LoVo (cell line): Measurements from ENCODE around the gene SUPT5H.

Experiments used
- DNase-seq: peaks from one replicate; pipeline ENCODE4 v3.0.0-alpha.2; 2016; ENCODE audit warnings: low spot score

The SUPT5H gene

DNA sequence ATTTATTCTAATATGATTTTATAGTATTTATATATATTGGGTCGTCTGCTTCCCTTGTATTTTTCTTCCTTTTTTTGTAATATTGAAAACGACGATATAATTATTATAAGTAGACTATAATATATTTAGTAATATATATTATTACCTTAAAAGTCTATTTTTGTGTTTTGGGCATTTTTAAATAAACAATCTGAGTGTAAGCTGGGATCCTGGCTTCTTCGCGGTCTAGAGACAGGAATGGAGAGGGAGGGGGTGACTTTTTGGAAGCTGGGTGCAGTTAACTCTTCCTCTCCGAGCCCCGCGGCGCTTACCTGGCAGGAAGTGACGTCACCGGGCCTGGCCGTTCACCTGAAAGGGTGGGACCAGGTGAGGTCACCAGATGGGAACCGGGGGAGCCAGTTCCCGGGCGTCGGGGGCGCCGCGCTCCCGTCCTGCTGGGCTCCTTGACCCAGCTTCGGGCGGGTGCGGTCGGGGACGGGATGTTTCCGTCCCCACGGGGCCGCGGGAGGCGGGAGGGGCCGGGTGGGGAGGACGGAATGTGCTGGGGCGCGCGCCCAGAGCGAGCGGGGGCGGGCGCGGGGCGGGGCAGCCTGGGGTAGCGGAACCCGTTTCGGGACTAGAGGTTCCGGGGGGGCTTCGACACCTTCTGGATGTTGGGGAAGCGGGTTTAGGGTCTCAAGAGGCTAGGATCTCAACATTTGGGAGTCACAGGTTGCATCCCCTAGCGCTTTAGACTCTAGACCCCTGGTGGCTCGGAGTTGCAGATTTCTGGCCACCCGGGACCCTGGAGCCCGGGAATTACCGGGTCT, 36.0 kb upstream of the SUPT5H start:
- DNase-seq, result peak; percentile 92

DNA sequence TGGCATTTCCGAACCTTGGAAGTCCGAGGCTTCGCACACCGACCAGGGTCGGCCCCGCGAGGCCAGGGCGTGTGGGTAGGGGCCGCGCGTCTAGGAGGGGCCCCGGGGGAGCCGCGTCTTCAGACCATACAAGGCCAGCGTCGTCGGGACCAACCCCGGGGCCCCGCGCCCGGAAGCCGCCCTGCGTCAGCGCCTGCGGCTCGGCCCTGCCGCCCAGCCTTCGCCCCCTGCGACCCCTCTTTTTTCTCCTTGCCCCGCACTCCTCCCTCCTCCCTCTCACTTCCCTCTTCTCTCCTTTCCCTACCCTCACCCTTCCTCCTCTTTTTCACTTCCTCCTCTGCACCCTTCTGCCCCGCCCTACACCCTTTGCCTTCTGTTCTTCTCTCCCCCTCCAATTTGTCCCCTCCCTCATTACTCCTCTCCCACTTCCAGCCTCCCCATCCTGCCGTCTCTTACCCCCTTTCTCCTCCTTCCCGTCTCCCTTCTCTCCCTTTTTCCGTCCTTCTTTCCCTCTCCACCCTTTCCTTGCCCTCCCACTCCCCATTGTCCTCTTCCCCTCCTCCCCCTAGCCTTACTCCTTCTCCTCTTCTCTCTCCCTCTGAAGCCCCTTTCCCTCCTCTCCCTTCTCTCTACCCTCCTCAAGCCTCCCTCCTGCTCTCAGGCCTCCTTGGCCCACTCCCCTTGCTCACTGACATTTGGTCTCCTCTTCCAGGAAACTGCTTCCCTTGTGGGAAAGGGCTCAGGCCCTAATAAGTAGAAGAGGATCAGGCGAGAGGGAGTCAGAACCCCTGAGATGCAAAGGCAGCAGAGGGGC, 35.2 kb upstream of the SUPT5H start:
- peak; percentile 41 for DNase-seq

DNA sequence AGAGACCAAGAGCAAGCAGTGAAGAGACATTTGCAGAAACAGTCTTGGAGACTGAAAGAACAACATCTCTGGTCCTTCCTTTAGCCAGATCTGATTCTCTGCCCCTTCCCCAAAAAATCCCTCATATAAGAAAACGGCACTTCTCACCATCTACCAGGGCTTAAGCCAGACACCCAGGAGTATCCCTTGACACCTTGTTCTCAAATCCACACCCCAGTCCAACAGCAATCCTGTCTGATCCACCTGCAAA, 34.6 kb upstream of the SUPT5H start:
- no peak for DNase-seq

DNA sequence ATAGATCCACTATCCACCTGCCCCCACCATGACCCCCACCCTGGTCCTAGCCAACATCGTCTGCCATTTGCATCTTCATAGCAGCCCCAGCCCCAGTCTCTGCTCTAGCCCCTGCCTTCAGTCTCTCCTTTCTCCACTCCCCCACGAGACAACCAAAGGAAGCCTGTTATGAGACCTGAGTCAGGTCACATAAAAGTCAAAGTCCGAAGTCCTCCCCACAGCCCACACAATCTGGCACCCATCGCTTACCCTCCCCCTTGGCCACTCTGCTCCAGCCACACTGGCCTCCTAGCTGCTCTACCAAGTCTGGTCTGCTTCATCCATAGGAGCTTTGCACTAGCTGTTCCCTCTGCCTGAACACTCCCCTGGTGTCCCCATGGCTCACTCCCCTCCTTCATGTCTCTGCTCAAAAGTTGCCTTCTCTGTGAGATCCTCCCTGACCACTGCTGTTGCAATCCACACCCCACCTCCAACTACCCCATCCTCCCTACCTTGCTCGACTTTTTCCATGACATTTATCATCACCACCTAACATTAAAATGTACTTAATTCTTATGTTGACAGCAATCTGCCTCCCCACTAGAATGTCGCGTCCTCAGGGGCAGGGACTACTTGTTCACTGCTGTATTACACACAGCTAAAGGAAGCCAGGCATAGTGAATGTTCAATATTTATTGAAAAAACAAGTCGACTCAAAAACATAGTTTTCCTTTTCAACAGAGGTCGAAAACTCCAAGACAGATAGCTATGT, 34.1 kb upstream of the SUPT5H start:
- peak; percentile 70 for DNase-seq

DNA sequence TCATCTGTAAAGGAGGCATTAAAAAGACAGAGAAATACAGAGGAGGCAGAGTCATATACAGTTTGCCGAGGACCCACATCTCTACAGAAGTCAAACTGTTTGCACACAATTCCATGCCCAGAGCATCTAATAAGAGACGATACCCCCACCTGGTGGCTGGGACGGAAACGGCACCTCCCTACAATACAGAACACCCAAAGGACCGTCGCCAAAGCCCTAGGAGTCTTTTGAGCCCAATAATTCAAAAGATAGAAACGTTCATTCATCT, 33.6 kb upstream of the SUPT5H start:
- peak; percentile 88 for DNase-seq

DNA sequence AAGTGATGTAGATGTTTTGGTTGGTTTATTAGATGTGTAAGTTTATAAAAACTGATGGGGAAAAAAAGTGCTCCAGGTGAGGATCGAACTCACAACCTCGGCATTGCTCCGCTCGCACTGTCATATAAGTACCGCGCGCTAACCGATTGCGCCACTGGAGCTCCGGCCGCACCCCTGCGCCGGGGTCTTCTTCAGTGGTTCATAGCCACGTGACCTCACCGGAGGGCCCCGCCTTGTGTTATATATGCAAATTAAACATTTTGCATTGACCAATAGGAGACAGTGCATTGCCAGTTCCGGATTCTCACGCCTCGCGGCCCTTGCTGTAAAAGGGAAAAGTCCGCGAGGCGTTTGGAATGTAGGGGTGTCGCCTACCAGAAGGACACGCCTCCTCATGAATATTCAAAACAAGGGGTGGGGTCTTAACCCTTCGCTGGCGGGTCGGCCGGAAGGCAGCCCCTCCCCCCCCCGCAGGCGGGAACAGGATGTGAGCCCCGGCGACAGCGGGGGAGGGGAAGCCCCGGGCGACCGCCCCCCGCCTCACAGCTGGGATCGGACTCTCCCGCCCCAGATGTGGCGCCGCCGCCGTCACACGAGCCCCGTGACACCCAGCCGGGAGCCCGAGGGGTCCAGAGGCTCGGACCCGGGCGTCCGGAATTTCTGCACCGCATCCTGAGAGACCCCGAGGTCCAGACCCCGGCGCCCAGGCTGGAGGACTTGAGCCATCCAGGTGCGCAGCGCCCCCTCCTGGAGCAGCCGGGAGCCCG, 33.1 kb upstream of the SUPT5H start, which contains the start of gene PLEKHG2:
Gene PLEKHG2 (plus strand): TSS at position 570 of the 767 bp plus-strand sequence. CDS start 1,418 bp downstream, outside the sequence.
- DNase-seq, result peak; percentile 99

DNA sequence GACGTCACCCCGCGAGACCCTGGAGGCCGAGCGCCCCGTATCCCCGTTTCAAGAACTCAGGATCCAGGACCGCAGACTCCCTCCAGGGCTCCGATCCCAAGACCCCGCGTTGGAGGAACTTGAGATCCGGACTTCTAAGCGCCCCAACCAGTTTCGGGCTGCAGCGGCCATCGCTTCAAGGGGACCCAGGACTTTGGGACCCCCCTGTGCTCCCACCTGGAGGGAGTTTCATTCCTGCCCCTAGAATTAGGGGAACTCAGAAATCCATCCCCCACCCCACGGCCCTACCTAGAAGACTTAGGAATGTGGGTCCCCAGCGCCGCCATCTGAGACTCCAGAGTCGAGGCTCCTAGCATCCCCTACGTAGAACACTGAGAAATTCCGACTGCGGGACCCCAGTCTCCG, 32.5 kb upstream of the SUPT5H start:
- no peak for DNase-seq

DNA sequence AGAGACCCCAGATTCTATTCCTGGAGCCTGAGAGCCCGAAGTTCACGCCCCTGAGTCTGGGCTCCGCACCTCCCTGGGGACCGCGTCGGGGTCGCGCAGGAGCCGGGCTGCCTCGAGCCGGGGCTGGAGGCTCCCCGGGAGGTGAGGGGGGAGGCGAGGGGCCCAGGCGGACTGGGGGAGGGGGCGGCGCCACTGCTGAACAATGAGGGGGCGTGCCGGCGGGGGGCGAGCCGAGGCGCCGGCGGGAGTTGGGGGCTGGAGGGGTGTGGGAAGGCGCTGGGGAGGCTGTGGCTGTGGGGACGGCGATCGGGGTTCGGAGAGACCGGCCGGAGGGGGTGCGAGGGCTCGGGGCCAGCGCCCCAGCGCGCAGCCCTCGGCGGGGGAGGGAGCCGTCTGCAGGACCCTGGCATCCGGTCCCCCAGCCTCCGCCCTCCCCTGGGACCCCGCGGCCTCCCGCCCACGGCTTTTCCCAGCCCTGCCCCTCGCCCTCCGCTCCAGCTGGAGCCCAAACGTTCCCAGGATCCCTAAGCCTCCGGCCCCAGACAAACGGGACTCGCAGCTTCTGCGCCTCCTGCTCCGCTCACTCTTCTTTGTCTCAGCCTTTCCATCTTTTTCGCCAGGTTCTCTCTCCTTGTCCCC, 32.0 kb upstream of the SUPT5H start:
- no peak for DNase-seq

DNA sequence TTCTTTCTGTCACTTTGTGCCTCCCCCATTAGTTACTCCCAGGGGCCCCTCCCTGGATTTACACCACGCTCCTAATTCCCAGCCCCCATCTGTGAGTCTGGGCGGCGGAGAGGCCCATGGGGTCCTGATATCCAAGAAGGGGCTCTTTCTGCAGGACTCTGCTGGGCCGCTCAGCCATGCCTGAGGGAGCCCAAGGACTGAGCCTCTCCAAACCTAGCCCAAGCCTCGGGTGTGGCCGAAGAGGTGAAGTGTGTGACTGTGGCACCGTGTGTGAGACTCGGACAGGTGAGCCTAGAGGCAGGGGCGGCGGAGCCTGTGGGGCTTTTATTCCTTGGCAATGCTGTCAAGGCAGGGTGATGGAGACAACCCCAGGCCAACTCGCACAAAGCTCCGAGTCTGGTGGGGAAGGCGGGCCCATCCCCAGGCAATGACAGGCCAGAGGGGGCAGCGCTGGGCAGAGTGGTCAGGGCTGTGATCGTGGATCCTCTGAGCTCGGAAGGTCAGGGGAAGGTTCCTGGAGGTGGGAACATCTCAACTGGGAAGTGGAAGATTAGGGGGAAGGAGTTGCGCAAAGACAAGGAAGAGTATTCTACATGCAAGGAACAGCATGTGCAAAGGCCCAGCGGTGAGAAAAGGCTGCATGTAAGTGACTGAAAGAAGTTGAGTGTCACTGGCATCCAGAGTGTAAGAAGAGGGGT, 31.3 kb upstream of the SUPT5H start:
- DNase-seq, result no peak

DNA sequence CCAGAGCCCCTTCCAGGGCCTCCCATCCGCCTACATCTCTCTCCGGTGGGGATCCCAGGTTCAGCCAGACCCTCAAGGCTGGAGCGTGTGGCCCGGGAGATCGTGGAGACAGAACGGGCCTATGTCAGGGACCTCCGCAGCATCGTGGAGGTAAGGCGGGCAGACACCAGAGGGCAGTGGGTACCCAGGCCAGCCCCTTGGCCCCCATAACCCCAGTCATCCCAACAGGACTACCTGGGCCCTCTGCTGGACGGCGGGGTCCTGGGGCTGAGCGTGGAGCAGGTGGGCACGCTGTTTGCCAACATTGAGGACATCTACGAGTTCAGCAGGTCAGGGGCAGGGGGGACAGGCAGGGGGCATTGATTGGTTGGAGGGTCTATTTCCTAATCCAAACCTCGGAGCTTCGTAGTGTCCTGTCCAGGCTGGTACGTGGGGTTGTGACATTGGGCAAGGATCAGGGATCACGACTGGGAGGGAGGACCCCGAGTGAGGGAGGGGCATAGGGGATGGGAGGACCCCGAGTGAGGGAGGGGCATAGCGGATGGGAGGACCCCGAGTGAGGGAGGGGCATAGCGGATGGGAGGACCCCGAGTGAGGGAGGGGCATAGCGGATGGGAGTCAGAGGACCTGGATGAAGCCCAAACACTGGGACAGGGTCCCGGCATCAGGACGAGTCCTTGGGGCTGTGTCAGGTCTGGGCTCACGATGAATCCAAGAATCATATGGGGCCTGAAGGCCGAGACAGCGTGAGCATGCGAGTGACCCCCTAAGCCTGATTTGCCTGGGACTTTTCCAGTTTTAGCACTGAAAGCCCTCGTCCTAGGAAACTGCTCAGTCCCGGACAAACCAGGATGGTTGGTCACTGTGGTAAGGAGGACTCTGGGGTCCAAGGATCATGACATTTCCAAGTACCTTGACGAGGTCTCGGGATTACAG, 30.0 kb upstream of the SUPT5H start:
- no peak for DNase-seq

DNA sequence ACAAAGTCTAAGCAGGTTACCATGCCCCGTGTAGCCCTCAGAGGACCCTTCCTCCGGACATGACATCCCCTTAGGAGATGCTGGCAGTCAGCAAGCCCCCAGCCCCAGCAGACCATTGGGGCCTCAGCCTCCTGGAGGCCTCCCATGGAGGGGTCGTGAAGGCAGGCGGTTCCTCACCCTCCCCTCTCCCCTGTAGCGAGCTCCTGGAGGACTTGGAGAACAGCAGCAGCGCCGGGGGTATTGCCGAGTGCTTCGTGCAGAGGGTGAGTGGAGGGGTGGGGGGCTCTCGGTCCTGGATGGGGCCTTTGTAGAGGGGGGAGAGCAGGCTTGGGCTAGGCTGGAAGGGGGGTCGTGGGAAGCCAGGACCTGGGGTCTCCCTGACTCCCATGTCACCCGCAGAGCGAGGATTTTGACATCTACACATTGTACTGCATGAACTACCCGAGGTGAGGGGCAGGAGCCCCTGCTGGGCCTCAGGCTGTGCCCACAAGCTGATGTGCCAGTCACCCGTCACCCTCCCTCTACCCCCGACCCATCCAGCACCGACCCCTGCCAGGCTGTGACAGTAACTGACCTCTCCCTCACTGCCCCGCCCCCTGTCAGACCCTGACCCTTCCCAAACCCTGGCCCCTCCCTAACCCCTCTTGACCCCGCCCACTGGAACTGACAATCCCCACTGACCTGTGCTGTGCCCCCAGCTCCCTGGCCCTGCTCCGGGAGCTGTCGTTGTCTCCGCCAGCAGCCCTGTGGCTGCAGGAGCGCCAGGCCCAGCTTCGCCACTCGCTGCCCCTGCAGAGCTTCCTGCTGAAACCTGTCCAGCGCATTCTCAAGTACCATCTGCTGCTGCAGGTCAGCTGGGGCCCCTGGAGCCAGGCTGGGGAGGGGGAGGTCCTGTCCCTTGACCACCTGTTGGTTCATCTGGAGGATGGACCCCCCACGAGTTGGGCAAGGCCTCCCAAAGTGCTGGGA, 28.9 kb upstream of the SUPT5H start:
- DNase-seq, result no peak

DNA sequence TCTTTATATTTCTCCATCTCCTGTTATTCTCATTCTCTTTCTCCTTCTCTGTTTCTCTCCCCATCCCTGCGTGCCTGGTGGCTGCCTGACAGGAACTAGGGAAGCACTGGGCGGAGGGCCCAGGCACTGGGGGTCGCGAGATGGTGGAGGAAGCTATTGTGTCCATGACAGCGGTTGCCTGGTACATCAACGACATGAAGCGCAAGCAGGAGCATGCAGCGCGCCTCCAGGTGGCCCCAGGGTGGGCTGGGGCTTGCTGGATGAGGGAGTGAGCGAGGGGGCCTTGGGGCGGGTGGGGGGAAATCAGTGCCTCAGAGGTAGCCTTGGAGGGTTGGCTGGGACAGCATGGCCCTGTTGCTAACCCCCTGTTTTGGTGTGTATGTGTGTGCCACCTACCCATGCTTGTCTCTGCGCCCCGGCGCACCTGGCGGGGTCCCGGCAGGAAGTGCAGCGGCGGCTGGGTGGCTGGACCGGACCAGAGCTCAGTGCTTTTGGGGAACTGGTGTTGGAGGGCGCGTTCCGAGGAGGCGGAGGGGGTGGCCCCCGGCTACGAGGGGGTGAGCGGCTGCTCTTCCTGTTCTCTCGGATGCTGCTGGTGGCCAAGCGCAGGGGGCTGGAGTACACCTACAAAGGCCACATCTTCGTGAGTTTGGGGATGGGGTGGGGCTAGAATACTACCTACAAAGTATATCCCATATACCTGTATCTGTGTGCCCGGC, 27.8 kb upstream of the SUPT5H start:
- no peak for DNase-seq

DNA sequence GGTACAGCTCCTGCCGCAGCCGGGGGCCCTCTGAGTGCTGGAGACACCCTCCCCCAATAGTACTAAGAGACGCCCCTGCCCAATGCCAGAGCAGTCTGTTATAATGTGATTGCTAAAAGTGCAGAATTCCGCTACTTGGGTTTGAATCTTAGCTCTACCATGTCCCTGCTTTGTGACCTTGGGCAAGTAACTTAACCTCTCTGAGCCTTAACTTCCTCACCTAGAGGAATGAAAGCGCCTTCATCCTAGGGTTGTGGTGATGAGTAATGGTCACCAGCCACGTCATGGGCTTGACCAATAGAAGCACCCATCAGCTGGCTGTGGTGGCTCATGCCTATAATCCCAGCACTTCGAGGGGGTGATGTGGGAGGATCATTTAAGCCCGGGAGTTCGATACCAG, 26.4 kb upstream of the SUPT5H start:
- DNase-seq, result no peak

DNA sequence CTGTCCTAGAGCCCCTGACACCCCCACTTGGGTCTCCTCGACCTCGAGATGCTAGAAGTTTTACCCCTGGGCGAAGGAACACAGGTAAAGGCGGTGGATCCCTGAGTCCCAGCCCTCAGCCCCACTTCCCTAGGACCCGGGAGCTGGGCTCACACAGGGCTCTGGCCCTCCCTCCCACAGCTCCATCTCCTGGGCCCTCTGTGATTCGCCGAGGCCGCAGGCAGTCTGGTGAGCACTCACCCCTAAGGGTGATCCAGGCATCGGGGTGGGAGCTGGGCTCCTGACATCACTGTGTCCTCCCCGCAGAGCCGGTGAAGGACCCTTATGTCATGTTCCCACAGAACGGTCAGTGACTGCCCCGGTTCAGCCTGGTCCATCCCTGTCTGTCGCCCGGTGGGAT, 24.6 kb upstream of the SUPT5H start:
- no peak for DNase-seq

DNA sequence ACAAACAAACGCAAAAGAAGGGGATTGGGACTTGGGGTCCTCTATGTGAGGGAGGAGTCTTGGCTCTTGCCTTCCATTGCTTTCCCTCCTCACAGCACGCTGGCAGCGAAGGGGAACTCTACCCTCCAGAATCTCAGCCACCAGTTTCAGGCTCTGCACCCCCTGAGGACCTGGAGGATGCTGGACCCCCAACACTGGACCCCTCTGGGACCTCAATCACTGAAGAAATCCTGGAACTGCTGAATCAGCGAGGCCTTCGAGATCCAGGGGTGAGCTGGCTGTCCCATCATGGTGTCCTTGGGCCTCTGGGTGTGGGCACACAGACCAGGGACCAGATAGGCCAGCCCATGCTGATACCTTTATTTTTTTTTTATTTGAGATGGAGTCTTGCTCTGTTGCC, 23.4 kb upstream of the SUPT5H start:
- no peak for DNase-seq

DNA sequence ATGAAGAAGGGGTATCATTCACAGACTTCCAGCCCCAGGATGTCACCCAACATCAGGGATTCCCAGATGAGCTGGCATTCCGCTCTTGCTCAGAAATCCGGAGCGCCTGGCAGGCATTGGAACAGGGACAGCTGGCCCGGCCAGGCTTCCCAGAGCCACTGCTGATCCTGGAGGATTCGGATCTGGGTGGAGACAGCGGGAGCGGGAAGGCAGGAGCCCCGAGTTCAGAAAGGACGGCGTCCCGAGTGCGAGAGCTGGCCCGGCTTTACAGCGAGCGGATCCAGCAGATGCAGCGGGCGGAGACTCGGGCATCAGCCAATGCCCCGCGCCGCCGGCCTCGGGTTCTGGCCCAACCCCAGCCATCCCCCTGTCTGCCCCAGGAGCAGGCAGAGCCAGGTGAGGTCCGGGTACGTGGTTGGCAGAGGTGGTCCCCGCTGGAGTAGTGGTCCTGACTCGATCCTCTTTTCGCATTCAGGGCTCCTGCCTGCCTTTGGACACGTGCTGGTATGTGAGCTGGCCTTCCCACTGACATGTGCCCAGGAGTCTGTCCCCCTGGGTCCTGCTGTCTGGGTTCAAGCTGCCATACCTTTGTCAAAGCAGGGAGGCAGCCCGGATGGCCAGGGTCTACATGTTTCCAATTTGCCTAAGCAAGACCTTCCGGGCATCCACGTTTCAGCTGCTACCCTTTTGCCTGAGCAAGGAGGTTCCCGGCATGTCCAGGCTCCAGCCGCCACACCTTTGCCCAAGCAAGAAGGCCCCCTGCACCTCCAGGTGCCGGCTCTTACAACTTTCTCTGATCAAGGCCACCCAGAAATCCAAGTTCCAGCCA, 21.9 kb upstream of the SUPT5H start:
- DNase-seq, result no peak

DNA sequence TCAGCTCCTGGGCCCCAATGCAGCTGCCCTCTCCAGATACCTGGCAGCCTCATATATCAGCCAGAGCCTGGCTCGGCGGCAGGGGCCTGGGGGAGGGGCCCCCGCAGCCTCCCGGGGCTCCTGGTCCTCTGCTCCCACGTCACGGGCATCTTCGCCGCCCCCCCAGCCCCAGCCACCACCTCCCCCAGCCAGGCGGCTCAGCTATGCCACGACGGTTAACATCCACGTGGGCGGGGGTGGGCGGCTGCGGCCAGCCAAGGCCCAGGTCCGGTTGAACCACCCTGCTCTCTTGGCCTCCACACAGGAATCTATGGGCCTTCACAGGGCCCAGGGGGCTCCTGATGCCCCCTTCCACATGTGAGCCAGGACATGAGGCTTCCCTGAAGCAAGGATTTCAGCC, 20.4 kb upstream of the SUPT5H start:
- DNase-seq, result no peak
